HepG2 (cell line): Measurements from ENCODE around the gene LEAP2. TPM values are rescaled to one million over a fixed set of nuclear protein-coding genes. Genes with fewer than 3 reads are reported as not detected.
A peak's percentile ranks its signal among the peaks of the same experiment; 100 is the strongest.

Experiments
- ARID3A ChIP-seq: IDR thresholded peaks from 2 replicates; pipeline ENCODE4 v1.6.1; 2012; ENCODE audit warnings: low read depth, low read length, improper control_type of control experiment
- CHD2 ChIP-seq: IDR thresholded peaks from 2 replicates; pipeline ENCODE4 v1.6.1; 2011; ENCODE audit warnings: low read depth, low read length, improper control_type of control experiment
- DRAP1 ChIP-seq: IDR thresholded peaks from 2 replicates; pipeline ENCODE4 v1.6.1; 2016; ENCODE audit warnings: missing genetic modification reagents, missing compliant biosample characterization
- FLYWCH1 ChIP-seq: sonication (generic); formaldehyde crosslinking; IDR thresholded peaks from 2 replicates; pipeline ENCODE4 v1.8.1; 2023; ENCODE audit warnings: mild to moderate bottlenecking, missing genetic modification reagents
- FOXC1 ChIP-seq: sonication (generic); formaldehyde crosslinking; IDR thresholded peaks from 2 replicates; pipeline ENCODE4 v1.8.0; 2022; ENCODE audit warnings: mild to moderate bottlenecking, missing genetic modification reagents, borderline replicate concordance
- GATA4 ChIP-seq: sonication (generic); IDR thresholded peaks from 2 replicates; pipeline ENCODE4 v1.6.1; 2016; ENCODE audit warnings: antibody characterized with exemption, low read depth, borderline replicate concordance
- GLI4 ChIP-seq: sonication (generic); formaldehyde crosslinking; IDR thresholded peaks from 2 replicates; pipeline ENCODE4 v1.5.1; 2020; ENCODE audit warnings: missing genetic modification reagents, mild to moderate bottlenecking, moderate library complexity, borderline replicate concordance
- HDAC2 ChIP-seq: sonication (generic); formaldehyde crosslinking; IDR thresholded peaks from 2 replicates; pipeline ENCODE4 v1.4.0; 2020; ENCODE audit warnings: missing genetic modification reagents
- HOXA3 ChIP-seq: sonication (generic); formaldehyde crosslinking; IDR thresholded peaks from 2 replicates; pipeline ENCODE4 v1.5.0; 2020; ENCODE audit warnings: missing genetic modification reagents
- HOXA9 ChIP-seq: sonication (generic); formaldehyde crosslinking; IDR thresholded peaks from 2 replicates; pipeline ENCODE4 v1.8.1; 2022; ENCODE audit warnings: missing genetic modification reagents, mild to moderate bottlenecking, moderate library complexity, borderline replicate concordance
- IKZF5 ChIP-seq: IDR thresholded peaks from 2 replicates; pipeline ENCODE4 v1.6.1; 2018; ENCODE audit warnings: missing genetic modification reagents, mild to moderate bottlenecking, missing compliant biosample characterization
- MBNL3 ChIP-seq: fragments of 250-450 bp; sonication (Bioruptor Pico); conservative IDR thresholded peaks from 2 replicates; pipeline ENCODE4 v1.8.0; 2022; ENCODE audit warnings: mild to moderate bottlenecking, inconsistent platforms
- MED8 ChIP-seq: sonication (generic); formaldehyde crosslinking; IDR thresholded peaks from 2 replicates; pipeline ENCODE4 v1.8.1; 2023; ENCODE audit warnings: mild to moderate bottlenecking, missing genetic modification reagents; ENCODE audit not compliant: insufficient replicate concordance
- NCOA2 ChIP-seq: sonication (generic); formaldehyde crosslinking; IDR thresholded peaks from 2 replicates; pipeline ENCODE4 v1.8.0; 2022; ENCODE audit warnings: inconsistent platforms
- NRL ChIP-seq: sonication (generic); formaldehyde crosslinking; IDR thresholded peaks from 2 replicates; pipeline ENCODE4 v1.5.0; 2020; ENCODE audit warnings: missing genetic modification reagents, mild to moderate bottlenecking, moderate library complexity, borderline replicate concordance
- PPARG ChIP-seq: conservative IDR thresholded peaks from 2 replicates; pipeline ENCODE4 v1.6.1; 2016; ENCODE audit warnings: missing biosample characterization, missing genetic modification reagents
- TAF15 ChIP-seq: fragments of 200-400 bp; formaldehyde crosslinking; IDR thresholded peaks from one replicate; pipeline ENCODE4 v1.6.1; 2018; ENCODE audit warnings: mild to moderate bottlenecking, low read depth, low read length; ENCODE audit not compliant: poor library complexity, severe bottlenecking
- TFDP1 ChIP-seq: IDR thresholded peaks from 2 replicates; pipeline ENCODE4 v1.6.1; 2016; ENCODE audit warnings: missing compliant biosample characterization, missing genetic modification reagents, borderline replicate concordance
- ZFP37 ChIP-seq: sonication (generic); formaldehyde crosslinking; IDR thresholded peaks from 2 replicates; pipeline ENCODE4 v1.4.0; 2020; ENCODE audit warnings: missing genetic modification reagents, borderline replicate concordance
- ZNF263 ChIP-seq: sonication (generic); formaldehyde crosslinking; IDR thresholded peaks from 2 replicates; pipeline ENCODE4 v1.4.0; 2020; ENCODE audit warnings: missing genetic modification reagents
- ZNF569 ChIP-seq: sonication (generic); formaldehyde crosslinking; IDR thresholded peaks from 2 replicates; pipeline ENCODE4 v1.5.0; 2020; ENCODE audit warnings: mild to moderate bottlenecking, missing genetic modification reagents, moderate library complexity, borderline replicate concordance
- ZNF775 ChIP-seq: sonication (generic); formaldehyde crosslinking; IDR thresholded peaks from 2 replicates; pipeline ENCODE4 v1.4.0; 2020; ENCODE audit warnings: missing genetic modification reagents, mild to moderate bottlenecking, moderate library complexity, borderline replicate concordance
- ZNF788 ChIP-seq: sonication (generic); formaldehyde crosslinking; IDR thresholded peaks from 2 replicates; pipeline ENCODE4 v1.5.0; 2020; ENCODE audit warnings: mild to moderate bottlenecking, missing genetic modification reagents, borderline replicate concordance
- ZSCAN20 ChIP-seq: sonication (generic); formaldehyde crosslinking; IDR thresholded peaks from 2 replicates; pipeline ENCODE4 v1.4.0; 2020; ENCODE audit warnings: missing genetic modification reagents, mild to moderate bottlenecking, borderline replicate concordance
- ZSCAN21 ChIP-seq: sonication (generic); formaldehyde crosslinking; IDR thresholded peaks from 2 replicates; pipeline ENCODE4 v1.8.0; 2022; ENCODE audit warnings: mild to moderate bottlenecking, missing genetic modification reagents, moderate library complexity, borderline replicate concordance
- polyA plus RNA-seq, 8 experiments: library from polyadenylated mRNA; depleted of rRNA in 3 of 8; stranded (reverse) in 7 of 8; unstranded in 1 of 8; fragments of >200 nt; fragmentation: Illumina TruSeq in 4 of 8; extraction: Trizol in 4 of 8; gene quantifications; 2 replicates each; pipeline versions ENCODE4 v1.2.1 to v1.2.3, GENCODE V29; 2011 to 2016; ENCODE audit warnings: low read depth in 4 of 8, missing spikeins in 1 of 8, mixed read lengths in 1 of 8; ENCODE audit not compliant: insufficient read depth in 1 of 8
- total RNA-seq, 5 experiments: library from RNA; depleted of rRNA; stranded (reverse); fragments of >200 nt; fragmentation: Illumina TruSeq; extraction: Trizol; gene quantifications; 2 replicates each; pipeline ENCODE4 v1.2.3, GENCODE V29; 2016; ENCODE audit warnings: low read depth in 1 of 5

Gene LEAP2
- total and polyA plus RNA-seq, 2 of the 13 experiments (the other 11 are each of a cell fraction or from before 2014, with no cell fraction given): 23.9 to 51.9 TPM

- TF ChIP-seq TFDP1 (no peak; the same call in 1 of the 2 replicates), ZSCAN21 (CRISPR knock-in tag) (0 out of 2 replicates have a peak, but pooled peaks have one; percentile 26), HOXA9 (CRISPR knock-in tag) (peak; percentile 93), CHD2 (no peak), GLI4 (no peak), DRAP1 (peak; percentile 98), ARID3A (peak; percentile 99), ZNF775 (CRISPR knock-in tag) (0 out of 2 replicates have a peak, but pooled peaks have one; percentile 33), ZNF263 (peak; percentile 35; the same call in 1 of the 2 replicates), GATA4 (peak; percentile 54; the same call in 1 of the 2 replicates), FLYWCH1 (CRISPR knock-in tag) (no peak), FOXC1 (no peak), IKZF5 (CRISPR knock-in tag) (peak; percentile 82), ZNF788 (CRISPR knock-in tag) (peak; percentile 46), NRL (CRISPR knock-in tag) (no peak), HDAC2 (CRISPR knock-in tag) (peak; percentile 75), MBNL3 (no peak), TAF15 (no peak), ZSCAN20 (CRISPR knock-in tag) (no peak), HOXA3 (CRISPR knock-in tag) (peak; percentile 78; the same call in 1 of the 2 replicates), MED8 (no peak), ZNF569 (CRISPR knock-in tag) (no peak), NCOA2 (CRISPR knock-in tag) (peak; percentile 87), PPARG (CRISPR knock-in tag) (peak; percentile 92), ZFP37 (0 out of 2 replicates have a peak, but pooled peaks have one; percentile 21)
Observed at GRCh38 chr5:132873119-132873929, at the start of gene LEAP2 (continued).
